HG03039 (cell line): Measurements from ENCODE around the gene NCKAP1.
"Not testable (repeated sequence)": the region's sequence is repeated elsewhere in the genome, so short reads cannot be mapped to it uniquely, and the experiment has no call there.

ENCODE experiments used
- ATAC-seq: cut with Tn5 transposase; IDR thresholded peaks from one replicate; pipeline ENCODE4 v1.9.1; 2021; ENCODE audit warnings: mild to moderate bottlenecking, moderate library complexity; ENCODE audit not compliant: unreplicated experiment

NCKAP1 gene

GRCh38 chr2:182887753-182888415, 150.4 kb downstream of the NCKAP1 start:
- no peak for ATAC-seq

- ATAC-seq: no peak
These were observed 151.2 kb downstream of the NCKAP1 start for GRCh38 chr2:182887093-182887492.

DNA sequence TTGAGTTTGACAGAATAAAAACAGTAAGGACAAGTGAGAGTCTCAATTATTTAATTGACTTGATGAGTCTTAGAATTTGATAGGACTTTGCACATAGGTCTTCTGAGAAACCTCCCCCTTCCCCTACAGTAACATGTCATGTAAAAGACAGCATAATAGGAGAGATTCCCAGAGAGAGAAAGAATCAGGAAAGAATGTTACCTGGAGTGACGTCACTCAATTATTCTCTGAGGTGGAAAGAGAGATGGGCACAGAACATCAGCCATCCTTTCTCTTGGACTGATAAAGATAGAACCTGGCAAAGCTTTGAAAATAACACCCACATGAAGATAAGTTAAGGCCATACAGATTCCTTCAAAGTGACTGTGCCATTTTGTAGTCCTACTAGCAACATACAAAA, 152.5 kb downstream of the NCKAP1 start:
- no peak for ATAC-seq

DNA sequence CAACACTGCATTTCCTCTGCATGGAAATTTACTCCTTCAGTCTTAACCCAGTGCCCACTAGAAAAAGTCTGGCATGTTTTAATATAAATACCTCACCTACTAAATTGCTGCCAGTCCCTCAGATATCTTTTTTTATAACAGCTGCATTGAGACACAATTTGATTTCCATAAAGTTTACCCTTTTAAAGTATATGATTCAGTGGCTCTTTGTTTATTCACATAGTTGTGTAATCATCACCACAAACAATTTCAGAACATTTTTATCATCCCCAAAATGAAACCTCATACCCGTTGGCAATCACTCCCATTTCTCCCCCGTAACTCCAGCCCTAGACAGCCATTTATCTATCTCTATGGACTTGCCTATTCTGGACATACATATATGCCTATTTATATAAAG, 154.8 kb downstream of the NCKAP1 start:
- ATAC-seq: no peak

DNA sequence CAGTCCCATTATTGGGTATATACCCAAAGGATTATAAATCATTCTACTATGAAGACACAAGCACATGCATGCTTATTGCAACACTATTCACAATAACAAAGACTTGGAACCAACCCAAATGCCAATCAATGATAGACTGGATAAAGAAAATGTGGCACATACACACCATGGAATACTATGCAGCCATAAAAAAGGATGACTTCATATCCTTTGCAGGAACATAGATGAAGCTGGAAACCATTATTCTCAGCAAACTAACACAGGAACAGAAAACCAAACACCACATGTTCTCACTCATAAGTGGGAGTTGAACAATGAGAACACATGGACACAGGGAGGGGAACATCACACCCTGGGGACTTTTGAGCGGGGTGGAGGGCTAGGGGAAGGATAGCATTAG, 158.2 kb downstream of the NCKAP1 start:
- not testable (repeated sequence) for ATAC-seq

- not testable (repeated sequence) for ATAC-seq
These were observed 161.6 kb downstream of the NCKAP1 start for GRCh38 chr2:182876653-182877052.

DNA sequence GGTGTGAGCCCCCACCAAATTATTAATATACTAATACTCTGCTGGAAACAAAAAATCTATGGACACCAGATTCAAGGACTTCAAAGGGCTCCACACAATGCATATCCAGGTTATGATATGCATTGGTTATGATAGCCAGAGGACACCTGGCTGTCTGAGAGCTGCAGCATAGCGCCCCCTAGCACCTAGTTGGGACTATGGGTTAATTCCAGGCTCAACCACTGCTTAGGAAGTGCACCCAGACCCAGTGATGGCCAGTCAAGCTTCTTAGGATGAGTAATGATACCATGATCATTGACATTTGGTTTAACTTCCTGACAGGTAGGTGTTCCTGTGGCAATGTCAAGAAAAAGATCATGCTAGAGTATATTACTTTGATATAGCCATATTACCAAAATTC, 168.0 kb downstream of the NCKAP1 start:
- ATAC-seq: no peak

DNA sequence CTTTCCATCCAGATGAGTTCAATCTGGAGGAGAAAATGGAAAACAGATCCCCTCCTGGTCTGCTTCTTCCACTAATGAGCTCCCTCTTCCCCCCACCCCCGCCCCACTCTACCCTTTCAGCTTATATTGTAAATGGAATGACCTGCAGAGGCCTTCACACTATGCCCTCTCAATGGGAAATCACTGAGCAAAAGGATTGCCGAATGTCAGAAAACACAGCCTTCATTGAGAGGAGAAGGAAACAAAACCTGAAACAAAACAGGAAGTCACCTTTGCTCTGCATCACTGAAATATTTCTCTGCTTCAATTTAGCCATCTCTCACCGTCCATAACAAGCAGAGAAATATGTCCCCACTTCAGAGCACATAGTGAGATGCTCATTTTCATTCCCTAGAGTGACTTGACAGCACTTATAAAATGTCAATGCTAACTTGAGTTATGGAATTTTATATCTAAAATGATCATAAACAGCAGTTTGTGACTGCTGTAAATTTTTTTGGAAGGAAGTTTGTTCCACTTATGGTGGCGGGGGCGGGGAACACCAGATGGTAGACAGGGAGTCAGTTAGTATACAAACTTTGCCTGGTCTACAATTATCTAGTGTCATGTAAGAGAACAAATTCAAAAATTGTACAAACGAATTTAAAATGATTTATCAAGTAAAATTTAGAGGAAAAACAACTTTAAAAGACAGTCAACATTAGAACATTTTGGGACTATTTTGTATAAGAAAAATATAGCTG, 170.0 kb downstream of the NCKAP1 start:
- ATAC-seq: no peak

DNA sequence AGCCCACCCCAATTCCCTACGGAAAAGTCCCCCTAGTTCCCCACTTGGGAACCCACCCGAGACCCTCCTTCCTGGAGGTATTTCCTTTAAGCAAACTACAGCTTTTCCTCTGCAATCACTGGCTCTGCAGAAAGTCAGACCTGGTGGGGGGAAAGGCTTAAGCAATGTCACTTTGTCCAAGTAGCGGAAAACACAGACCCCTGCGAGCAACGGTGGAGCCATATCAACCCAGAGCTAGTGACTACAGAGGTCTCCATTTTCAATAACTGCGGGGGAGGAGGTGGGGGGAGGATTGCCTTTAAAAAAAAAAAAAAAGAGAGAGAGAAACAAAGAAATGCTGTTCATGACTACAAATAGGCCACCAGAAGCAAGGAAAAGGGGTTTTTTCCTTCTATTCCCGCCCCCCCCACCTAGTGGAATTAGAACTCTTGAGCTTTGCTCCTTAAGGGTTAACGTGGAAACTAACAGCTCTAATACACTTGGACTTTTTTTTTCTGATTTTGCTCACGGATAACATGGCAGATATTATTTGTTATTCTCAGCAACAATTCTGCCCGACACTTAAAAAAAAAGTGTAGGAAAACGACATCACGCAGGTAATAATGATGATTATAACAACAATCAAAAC, 170.7 kb downstream of the NCKAP1 start:
- no peak for ATAC-seq

- ATAC-seq: no peak
These were observed 171.5 kb downstream of the NCKAP1 start, which contains the start of gene FRZB for GRCh38 chr2:182866461-182867406. FRZB (minus strand) TSS chr2:182866637; CDS start chr2:182866552, 85 bp downstream.

- ATAC-seq: no peak
These were observed 172.2 kb downstream of the NCKAP1 start for GRCh38 chr2:182866095-182866460.

- ATAC-seq: no peak
These were observed 173.2 kb downstream of the NCKAP1 start for GRCh38 chr2:182864949-182865570.

- ATAC-seq: no peak
These were observed 174.6 kb downstream of the NCKAP1 start for GRCh38 chr2:182863642-182864041.

- ATAC-seq: no peak
These were observed 176.2 kb downstream of the NCKAP1 start for GRCh38 chr2:182862091-182862490.

GRCh38 chr2:182860858-182861257, 177.4 kb downstream of the NCKAP1 start:
- no peak for ATAC-seq
